Measurements from ENCODE around the gene POLG2. TPM values are rescaled to one million over a fixed set of nuclear protein-coding genes. Genes with fewer than 3 reads are reported as not detected.
"Not testable (repeated sequence)": the region's sequence is repeated elsewhere in the genome, so short reads cannot be mapped to it uniquely, and the experiment has no call there.

Gene POLG2
- total RNA-seq, 4 donors from 2014 or later: 6.3 to 27.3 (median 13.7) TPM

DNA sequence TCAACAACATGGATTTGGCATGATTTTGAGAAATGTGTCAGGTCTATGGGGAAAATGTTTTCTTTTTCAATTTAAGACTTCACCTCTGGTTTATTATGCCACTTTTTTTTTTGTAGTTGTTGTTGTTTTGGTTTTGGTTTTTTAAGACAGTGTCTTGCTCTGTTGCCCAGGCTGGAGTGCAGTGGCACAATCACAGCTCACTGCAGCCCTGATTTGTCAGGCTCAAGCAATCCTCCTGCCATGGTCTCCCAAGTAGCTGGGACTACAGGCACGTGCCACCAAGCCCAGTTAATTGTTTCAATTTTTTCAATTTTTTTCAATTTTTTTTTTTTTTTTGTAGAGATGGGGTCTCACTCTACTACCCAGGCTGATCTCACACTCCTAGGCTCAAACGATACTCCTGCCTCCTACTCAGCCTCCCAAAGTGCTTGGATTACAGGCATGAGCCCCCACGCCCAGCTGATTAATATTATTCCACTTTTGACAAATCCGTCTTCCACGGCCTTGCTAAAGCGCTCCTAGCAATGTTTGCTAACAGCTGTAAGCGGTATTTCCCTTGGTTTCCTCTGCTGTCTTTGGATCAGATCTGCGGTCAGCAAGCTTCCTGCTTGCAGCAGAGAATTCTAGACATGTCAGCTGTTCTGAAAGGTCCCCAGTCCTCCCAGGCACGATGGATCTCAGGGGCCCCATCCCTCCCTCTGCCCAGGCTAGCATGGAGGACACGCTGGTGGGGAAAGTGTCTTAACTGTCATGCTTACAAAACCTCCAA, 54.9 kb downstream of the POLG2 start:
- ATAC-seq (ENCODE audit: low FRiP score) (no peak), DNase-seq (ENCODE audit: low spot score) (no peak)
- TF ChIP-seq, protein P1, sequence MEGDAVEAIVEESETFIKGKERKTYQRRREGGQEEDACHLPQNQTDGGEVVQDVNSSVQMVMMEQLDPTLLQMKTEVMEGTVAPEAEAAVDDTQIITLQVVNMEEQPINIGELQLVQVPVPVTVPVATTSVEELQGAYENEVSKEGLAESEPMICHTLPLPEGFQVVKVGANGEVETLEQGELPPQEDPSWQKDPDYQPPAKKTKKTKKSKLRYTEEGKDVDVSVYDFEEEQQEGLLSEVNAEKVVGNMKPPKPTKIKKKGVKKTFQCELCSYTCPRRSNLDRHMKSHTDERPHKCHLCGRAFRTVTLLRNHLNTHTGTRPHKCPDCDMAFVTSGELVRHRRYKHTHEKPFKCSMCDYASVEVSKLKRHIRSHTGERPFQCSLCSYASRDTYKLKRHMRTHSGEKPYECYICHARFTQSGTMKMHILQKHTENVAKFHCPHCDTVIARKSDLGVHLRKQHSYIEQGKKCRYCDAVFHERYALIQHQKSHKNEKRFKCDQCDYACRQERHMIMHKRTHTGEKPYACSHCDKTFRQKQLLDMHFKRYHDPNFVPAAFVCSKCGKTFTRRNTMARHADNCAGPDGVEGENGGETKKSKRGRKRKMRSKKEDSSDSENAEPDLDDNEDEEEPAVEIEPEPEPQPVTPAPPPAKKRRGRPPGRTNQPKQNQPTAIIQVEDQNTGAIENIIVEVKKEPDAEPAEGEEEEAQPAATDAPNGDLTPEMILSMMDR (IDR thresholded peaks at IDR 0.05): no peak

DNA sequence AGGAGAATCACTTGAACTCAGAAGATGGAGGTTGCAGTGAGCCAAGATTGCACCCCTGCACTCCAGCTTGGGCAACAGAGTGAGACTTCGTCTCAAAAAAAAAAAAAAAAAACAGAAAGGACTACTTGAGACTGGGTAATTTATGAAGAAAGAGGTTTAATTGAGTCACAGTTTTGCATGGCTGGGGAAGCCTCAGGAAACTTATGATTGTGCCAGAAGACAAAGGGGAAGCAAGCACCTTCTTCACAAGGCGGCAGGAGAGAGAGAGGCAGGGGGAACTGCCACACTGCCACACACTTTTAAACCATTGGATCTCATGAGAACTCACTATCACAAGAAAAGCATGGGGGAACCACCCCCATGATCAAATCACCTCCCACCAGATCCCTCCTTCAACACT, 56.9 kb downstream of the POLG2 start:
- TF ChIP-seq, protein P1 (IDR thresholded peaks at IDR 0.05): no peak
- ATAC-seq (ENCODE audit: low FRiP score): no peak
- DNase-seq (ENCODE audit: low spot score): no peak

DNA sequence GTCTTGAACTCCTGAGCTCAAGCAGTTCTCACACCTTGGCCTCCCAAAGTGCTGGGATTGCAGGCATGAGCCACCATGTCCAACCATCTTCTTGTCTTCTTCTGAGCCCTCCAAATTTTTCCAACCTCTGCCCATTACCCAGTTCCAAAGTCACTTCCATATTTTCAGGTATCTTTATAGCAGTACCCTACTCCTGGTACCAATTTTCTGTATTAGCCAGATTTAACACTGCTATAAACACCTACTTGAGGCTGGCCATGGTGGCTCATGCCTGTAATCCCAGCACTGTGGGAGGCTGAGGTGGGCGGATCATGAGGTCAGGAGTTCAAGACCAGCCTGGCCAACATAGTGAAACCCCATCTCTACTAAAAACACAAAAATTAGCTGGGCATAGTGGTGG, 57.3 kb downstream of the POLG2 start:
- not testable (repeated sequence) for ATAC-seq (ENCODE audit: low FRiP score); DNase-seq (ENCODE audit: low spot score)

DNA sequence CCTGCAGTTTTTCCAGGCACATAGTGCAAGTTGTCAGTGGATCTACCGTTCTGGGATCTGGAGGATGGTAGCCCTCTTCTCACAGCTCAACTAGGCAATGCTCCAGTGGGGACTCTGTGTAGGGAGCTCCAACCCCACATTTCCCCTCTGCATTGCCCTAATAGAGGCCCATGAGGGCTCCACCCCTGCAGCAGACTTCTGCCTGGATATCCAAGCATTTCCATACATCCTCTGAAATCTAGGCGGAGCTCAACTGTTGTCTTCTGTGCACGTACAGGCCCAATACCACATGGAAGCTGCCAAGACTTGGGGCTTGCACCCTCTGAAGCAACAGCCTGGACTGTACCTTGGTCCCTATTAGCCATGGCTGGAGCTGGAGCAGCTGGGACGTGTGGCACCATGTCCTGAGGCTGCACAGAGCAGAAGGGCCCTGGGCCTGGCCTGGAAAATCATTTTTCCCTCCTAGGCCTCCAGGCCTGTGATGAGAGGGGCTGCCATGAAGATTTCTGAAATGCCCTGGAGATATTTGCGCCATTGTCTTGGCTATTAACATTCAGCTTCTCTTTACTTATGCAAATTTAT, 58.8 kb downstream of the POLG2 start:
- DNase-seq (ENCODE audit: low spot score) (no peak), ATAC-seq (ENCODE audit: low FRiP score) (no peak)
- TF ChIP-seq, protein P1 (IDR thresholded peaks at IDR 0.05): no peak

DNA sequence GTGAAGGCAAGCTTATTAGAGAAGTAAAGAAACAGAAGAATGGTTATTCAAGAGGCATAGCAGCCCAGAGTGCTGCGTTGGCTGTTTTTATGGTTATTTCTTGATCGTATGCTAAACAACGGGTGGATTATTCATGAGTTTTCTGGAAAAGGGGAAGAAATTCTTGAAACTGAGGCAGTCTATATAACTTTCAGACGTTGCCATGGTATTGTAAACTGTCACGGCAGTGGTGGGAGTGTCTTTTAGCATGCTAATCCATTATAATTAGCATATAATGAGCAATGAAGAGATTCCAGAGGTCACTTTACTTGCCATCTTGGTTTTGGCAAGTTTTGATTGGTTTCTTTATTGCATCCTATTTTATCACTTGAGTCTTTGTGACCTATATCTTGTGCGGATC, 65.3 kb downstream of the POLG2 start:
- ATAC-seq (ENCODE audit: low FRiP score) (no peak), DNase-seq (ENCODE audit: low spot score) (no peak)
- TF ChIP-seq, protein P1 (IDR thresholded peaks at IDR 0.05): no peak

DNA sequence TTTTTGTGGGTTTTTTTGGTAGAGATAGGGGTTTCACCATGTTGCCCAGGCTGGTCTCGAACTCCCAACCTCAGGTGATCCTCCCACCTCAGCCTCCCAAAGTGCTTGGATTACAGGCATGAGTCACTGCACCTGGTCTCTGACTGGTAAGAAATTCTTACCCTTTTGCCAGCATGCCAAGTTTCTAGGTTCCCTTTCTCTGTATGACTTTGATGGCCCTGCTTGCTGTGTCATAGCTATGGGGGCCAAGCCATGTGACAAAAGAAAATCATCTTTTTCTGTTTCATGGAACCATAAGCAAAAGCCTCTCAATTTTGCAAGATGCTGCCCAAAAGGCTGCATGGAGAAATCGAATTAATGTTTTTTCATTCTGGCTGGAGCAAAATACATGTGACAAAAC, 66.8 kb downstream of the POLG2 start:
- ATAC-seq (ENCODE audit: low FRiP score): not testable (repeated sequence)

DNA sequence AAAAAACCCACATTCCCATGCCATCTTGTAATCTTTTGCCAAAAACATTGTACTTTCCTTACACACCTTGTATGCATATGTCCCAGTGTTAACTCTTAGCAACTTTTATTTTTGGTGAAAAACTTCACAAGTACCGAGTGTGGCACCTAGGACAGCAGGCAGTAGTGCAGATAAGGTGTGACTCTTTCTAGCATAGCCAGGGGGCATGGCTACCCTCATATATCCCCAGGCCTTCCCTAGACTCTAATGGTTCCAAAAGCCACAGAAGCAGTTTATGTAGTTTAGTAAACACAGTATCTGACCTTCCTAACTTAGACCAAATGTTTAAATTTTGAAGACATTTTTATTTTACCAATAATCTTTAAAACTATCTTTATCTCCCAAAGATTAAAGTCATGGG, 68.4 kb downstream of the POLG2 start:
- no peak for ATAC-seq (ENCODE audit: low FRiP score)
- TF ChIP-seq, protein P1 (IDR thresholded peaks at IDR 0.05): no peak

More for the DNA sequence above, 66.8 kb downstream of the POLG2 start:
- not testable (repeated sequence) for DNase-seq (ENCODE audit: low spot score)

More for the DNA sequence above, 68.4 kb downstream of the POLG2 start:
- no peak for DNase-seq (ENCODE audit: low spot score)

Small RNA genes within 50 kb of the gene (small RNA-seq; reads per million reads assigned to genes)
- gene ATP5MFP4: not detected

Other genes starting within 250 kb of the POLG2 start
- gene TEX2, start 233.8 kb downstream of the POLG2 start, total RNA-seq: 100 to 1,000 TPM in 1 of 4 donors, 10 to 100 TPM in 3; 34.8 to 113 (median 85.2) TPM
- gene PECAM1, start 106.2 kb downstream of the POLG2 start, total RNA-seq: 100 to 1,000 TPM in 3 of 4 donors, 10 to 100 TPM in 1; 90.4 to 321 (median 206) TPM
- gene MILR1, start 47.9 kb downstream of the POLG2 start, total RNA-seq: 10 to 100 TPM in 3 of 4 donors, 1 to 10 TPM in 1; 7.1 to 25.1 (median 18.2) TPM
- 100 to 1,000 TPM; 584 to 997 (median 913) TPM for gene DDX5, start 9.2 kb upstream of the POLG2 start, total RNA-seq
- gene CEP95, start 9.9 kb upstream of the POLG2 start, total RNA-seq: 10 to 100 TPM; 30.4 to 60.5 (median 41.3) TPM
- 10 to 100 TPM; 26.8 to 38.1 (median 29.5) TPM for gene SMURF2, start 165.3 kb upstream of the POLG2 start, total RNA-seq